Measurements from ENCODE around the gene ARHGEF5. TPM values are rescaled to one million over a fixed set of nuclear protein-coding genes. Genes with fewer than 3 reads are reported as not detected.
"Not testable (repeated sequence)": the region's sequence is repeated elsewhere in the genome, so short reads cannot be mapped to it uniquely, and the experiment has no call there.

ARHGEF5 gene
- total RNA-seq (2013), result 0.10 TPM
- polyA plus RNA-seq (under 1 TPM in 2 of 3 donors, not detected in 1; 0.04 to 0.11 TPM), polyA minus RNA-seq (under 0.01 and 0.24 TPM in 2 replicates), total RNA-seq (0 to 0.75 (median 0.17) reads per million in 11 experiments)

DNA sequence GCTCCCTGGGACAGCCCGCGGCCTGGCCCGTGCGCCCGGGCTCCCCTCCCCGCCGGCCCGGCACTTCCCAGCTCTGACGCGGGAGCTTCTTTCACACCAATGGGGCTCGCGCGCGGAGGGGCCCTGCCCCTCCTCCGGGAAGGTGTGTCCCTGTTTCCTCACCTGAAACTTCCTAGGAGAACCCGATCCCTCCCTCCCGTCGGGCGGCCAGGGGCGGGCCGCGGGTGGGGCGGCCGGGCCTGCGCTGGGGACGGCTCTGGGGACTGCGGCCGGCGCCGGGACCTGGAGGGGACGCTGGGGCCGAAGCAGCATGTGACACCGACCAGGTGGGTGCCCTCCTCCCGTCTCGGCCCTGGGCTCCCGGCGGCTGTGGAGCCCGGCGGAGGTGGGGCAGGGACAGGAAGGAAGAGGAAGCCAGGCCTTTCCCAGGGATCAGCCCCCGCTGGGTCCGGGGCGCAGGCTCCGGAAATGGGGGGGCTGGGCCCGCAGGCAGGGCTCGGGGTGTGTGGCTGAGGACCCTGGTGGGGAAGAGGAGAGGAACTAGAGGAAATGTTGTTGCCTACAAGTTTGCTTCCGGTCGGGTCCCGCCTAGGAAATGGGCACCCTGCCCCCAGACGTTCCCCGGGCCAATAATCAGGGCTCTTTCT, at the start of gene ARHGEF5:
Gene ARHGEF5, plus strand, starts transcription at position 227 of the 647 bp plus-strand sequence. CDS start 7,268 bp downstream, outside the sequence.
- H3K79me2 ChIP-seq (ENCODE audit: insufficient read depth, low read length); H3K27me3 ChIP-seq (ENCODE audit: control insufficient read depth in 2 of 2, insufficient read depth in 2 of 2, low read length in 2 of 2); H2AFZ ChIP-seq (ENCODE audit: insufficient read depth, low read depth, low read length, poor library complexity, severe bottlenecking); H3K4me1 ChIP-seq (ENCODE audit: control insufficient read depth in 1 of 2, insufficient read depth in 2 of 2, low read length in 2 of 2); H3K9me3 ChIP-seq (replicated peaks in 1 of 2; ENCODE audit: control insufficient read depth in 1 of 2, insufficient read depth in 1 of 2, low read length in 2 of 2); H3K36me3 ChIP-seq (replicated peaks in 1 of 2; ENCODE audit: control insufficient read depth in 1 of 2, insufficient read depth in 2 of 2, low read length in 2 of 2); intact Hi-C loops (cut with micrococcal nuclease); H3K36me3 Mint-ChIP-seq; H3K4me3 ChIP-seq (replicated peaks in 1 of 3; ENCODE audit: low read depth in 2 of 3, low read length in 3 of 3); H3K4me2 ChIP-seq (replicated peaks; ENCODE audit: extremely low read depth, low read length, poor library complexity, severe bottlenecking); DNase-seq; H3K9me3 Mint-ChIP-seq; H3K4me1 Mint-ChIP-seq; H3K9ac ChIP-seq (ENCODE audit: insufficient read depth, low read length, poor library complexity, severe bottlenecking); H4K20me1 ChIP-seq (ENCODE audit: insufficient read depth, low read length); H3K27ac ChIP-seq (ENCODE audit: low read depth in 1 of 2, low read length in 2 of 2); H3K27me3 Mint-ChIP-seq (ENCODE audit: low read depth in 3 of 3): not testable (repeated sequence)
- Mint-ChIP-seq H3K27ac (peak within 1 kb of the TSS in 1 of 7 donors; percentile 30), H3K4me3 (peak within 1 kb of the TSS; percentile 78 to 93)
- no CpG with 5 or more reads among the region's 50 CpGs for WGBS (ENCODE audit: insufficient coverage)

- no CpG with 5 or more reads among the region's 2 CpGs for WGBS (ENCODE audit: insufficient coverage)
- intact Hi-C loops (cut with micrococcal nuclease); H3K36me3 ChIP-seq (replicated peaks in 1 of 2; ENCODE audit: control insufficient read depth in 1 of 2, insufficient read depth in 2 of 2, low read length in 2 of 2): not testable (repeated sequence)
Measured at GRCh38 chr7:144309702-144310101, 45.5 kb upstream of the ARHGEF5 start.

DNA sequence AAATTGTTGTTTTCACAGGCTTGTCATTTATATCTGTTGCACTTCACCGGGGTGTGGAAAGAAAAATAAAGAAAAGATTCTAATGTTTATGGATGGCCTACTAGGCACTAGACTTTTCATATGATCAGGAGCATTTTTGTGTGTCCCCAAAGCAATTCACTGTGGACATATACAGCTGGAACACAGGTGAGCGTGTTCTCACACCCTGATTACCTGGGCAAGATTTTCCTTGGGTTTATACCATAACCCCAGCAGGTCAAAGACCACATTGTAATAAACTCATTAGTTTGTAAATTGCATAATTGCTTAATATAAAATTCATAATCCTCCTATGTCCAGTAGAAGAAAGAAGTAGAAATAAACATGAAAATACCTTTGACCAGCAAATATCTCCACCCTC, 44.0 kb upstream of the ARHGEF5 start:
- H3K9me3 ChIP-seq (replicated peaks in 1 of 2; ENCODE audit: control insufficient read depth in 1 of 2, insufficient read depth in 1 of 2, low read length in 2 of 2), result not testable (repeated sequence)

More at GRCh38 chr7:144309702-144310101, 45.5 kb upstream of the ARHGEF5 start:
- not testable (repeated sequence) for H3K9ac ChIP-seq (ENCODE audit: insufficient read depth, low read length, poor library complexity, severe bottlenecking); H3K9me3 Mint-ChIP-seq; H3K27me3 Mint-ChIP-seq (ENCODE audit: low read depth in 3 of 3); H3K4me2 ChIP-seq (replicated peaks; ENCODE audit: extremely low read depth, low read length, poor library complexity, severe bottlenecking); H3K4me3 Mint-ChIP-seq; DNase-seq; H3K4me1 ChIP-seq (ENCODE audit: control insufficient read depth in 1 of 2, insufficient read depth in 2 of 2, low read length in 2 of 2); H3K27ac ChIP-seq (ENCODE audit: low read depth in 1 of 2, low read length in 2 of 2); H3K4me1 Mint-ChIP-seq; H3K79me2 ChIP-seq (ENCODE audit: insufficient read depth, low read length); H3K27ac Mint-ChIP-seq; H3K9me3 ChIP-seq (replicated peaks in 1 of 2; ENCODE audit: control insufficient read depth in 1 of 2, insufficient read depth in 1 of 2, low read length in 2 of 2); H4K20me1 ChIP-seq (ENCODE audit: insufficient read depth, low read length); H3K4me3 ChIP-seq (replicated peaks in 1 of 3; ENCODE audit: low read depth in 2 of 3, low read length in 3 of 3); H2AFZ ChIP-seq (ENCODE audit: insufficient read depth, low read depth, low read length, poor library complexity, severe bottlenecking); H3K27me3 ChIP-seq (ENCODE audit: control insufficient read depth in 2 of 2, insufficient read depth in 2 of 2, low read length in 2 of 2); H3K36me3 Mint-ChIP-seq

GRCh38 chr7:144311872-144312469, 43.2 kb upstream of the ARHGEF5 start, which contains the start of gene OR2A1:
TSS of gene OR2A1 (plus strand) at chr7:144312419. CDS start at chr7:144318125, 5,706 bp downstream.
- H3K27me3 ChIP-seq (ENCODE audit: control insufficient read depth in 2 of 2, insufficient read depth in 2 of 2, low read length in 2 of 2); H3K4me1 ChIP-seq (ENCODE audit: control insufficient read depth in 1 of 2, insufficient read depth in 2 of 2, low read length in 2 of 2); H4K20me1 ChIP-seq (ENCODE audit: insufficient read depth, low read length); H3K27ac Mint-ChIP-seq; H3K9ac ChIP-seq (ENCODE audit: insufficient read depth, low read length, poor library complexity, severe bottlenecking); H3K36me3 ChIP-seq (replicated peaks in 1 of 2; ENCODE audit: control insufficient read depth in 1 of 2, insufficient read depth in 2 of 2, low read length in 2 of 2); H3K4me3 Mint-ChIP-seq; H3K27ac ChIP-seq (ENCODE audit: low read depth in 1 of 2, low read length in 2 of 2); H3K4me3 ChIP-seq (replicated peaks in 1 of 3; ENCODE audit: low read depth in 2 of 3, low read length in 3 of 3); H3K4me2 ChIP-seq (replicated peaks; ENCODE audit: extremely low read depth, low read length, poor library complexity, severe bottlenecking); H2AFZ ChIP-seq (ENCODE audit: insufficient read depth, low read depth, low read length, poor library complexity, severe bottlenecking); H3K27me3 Mint-ChIP-seq (ENCODE audit: low read depth in 3 of 3); H3K36me3 Mint-ChIP-seq; H3K9me3 ChIP-seq (replicated peaks in 1 of 2; ENCODE audit: control insufficient read depth in 1 of 2, insufficient read depth in 1 of 2, low read length in 2 of 2); DNase-seq; H3K9me3 Mint-ChIP-seq; H3K4me1 Mint-ChIP-seq; intact Hi-C loops (cut with micrococcal nuclease); H3K79me2 ChIP-seq (ENCODE audit: insufficient read depth, low read length): not testable (repeated sequence)
- no CpG with 5 or more reads among the region's 2 CpGs for WGBS (ENCODE audit: insufficient coverage)

More for the DNA sequence above, 44.0 kb upstream of the ARHGEF5 start:
- DNase-seq; H3K4me1 Mint-ChIP-seq; H3K36me3 ChIP-seq (replicated peaks in 1 of 2; ENCODE audit: control insufficient read depth in 1 of 2, insufficient read depth in 2 of 2, low read length in 2 of 2); H2AFZ ChIP-seq (ENCODE audit: insufficient read depth, low read depth, low read length, poor library complexity, severe bottlenecking); H3K27me3 ChIP-seq (ENCODE audit: control insufficient read depth in 2 of 2, insufficient read depth in 2 of 2, low read length in 2 of 2); H3K9ac ChIP-seq (ENCODE audit: insufficient read depth, low read length, poor library complexity, severe bottlenecking); H3K27ac Mint-ChIP-seq; intact Hi-C loops (cut with micrococcal nuclease); H3K27me3 Mint-ChIP-seq (ENCODE audit: low read depth in 3 of 3); H4K20me1 ChIP-seq (ENCODE audit: insufficient read depth, low read length); H3K36me3 Mint-ChIP-seq; H3K4me2 ChIP-seq (replicated peaks; ENCODE audit: extremely low read depth, low read length, poor library complexity, severe bottlenecking); H3K4me3 Mint-ChIP-seq; H3K4me3 ChIP-seq (replicated peaks in 1 of 3; ENCODE audit: low read depth in 2 of 3, low read length in 3 of 3); H3K79me2 ChIP-seq (ENCODE audit: insufficient read depth, low read length); H3K9me3 Mint-ChIP-seq; H3K27ac ChIP-seq (ENCODE audit: low read depth in 1 of 2, low read length in 2 of 2); H3K4me1 ChIP-seq (ENCODE audit: control insufficient read depth in 1 of 2, insufficient read depth in 2 of 2, low read length in 2 of 2): not testable (repeated sequence)
- WGBS (ENCODE audit: insufficient coverage), result no CpG with 5 or more reads among the region's 2 CpGs
